Non-pigmented ciliary epithelial cell (primary cell): ENCODE measurements around the gene S1PR3.
A peak's percentile ranks its signal among the peaks of the same experiment; 100 is the strongest.

Experiments used
- DNase-seq: peaks from one replicate; pipeline ENCODE4 v3.0.0-alpha.2; 2010; ENCODE audit warnings: low read depth

Gene S1PR3

GRCh38 chr9:89038382-89039103 lies 47.3 kb downstream of the S1PR3 start:
- DNase-seq = peak; percentile 35

GRCh38 chr9:89039104-89039465 lies 47.8 kb downstream of the S1PR3 start:
- DNase-seq = no peak

GRCh38 chr9:89039664-89040063 lies 48.4 kb downstream of the S1PR3 start:
- no peak for DNase-seq

GRCh38 chr9:89042984-89043383 lies 51.7 kb downstream of the S1PR3 start:
- no peak for DNase-seq

- DNase-seq = no peak
Measured at GRCh38 chr9:89044104-89044503, 52.8 kb downstream of the S1PR3 start.

- no peak for DNase-seq
Measured at GRCh38 chr9:89044881-89045280, 53.6 kb downstream of the S1PR3 start.

- DNase-seq = no peak
Measured at GRCh38 chr9:89046832-89047231, 55.6 kb downstream of the S1PR3 start.

GRCh38 chr9:89047667-89048066 lies 56.4 kb downstream of the S1PR3 start:
- no peak for DNase-seq

- DNase-seq = no peak
Measured at GRCh38 chr9:89048616-89049015, 57.3 kb downstream of the S1PR3 start.

GRCh38 chr9:89049646-89050045 lies 58.4 kb downstream of the S1PR3 start:
- DNase-seq = no peak

- no peak for DNase-seq
Measured at GRCh38 chr9:89051421-89052025, 60.3 kb downstream of the S1PR3 start.

GRCh38 chr9:89052470-89053097 lies 61.3 kb downstream of the S1PR3 start:
- no peak for DNase-seq

- DNase-seq = no peak
Measured at GRCh38 chr9:89053301-89053700, 62.0 kb downstream of the S1PR3 start.
